ENCODE results near the gene GLI2.

GLI2 gene

GRCh38 chr2:120720746-120721375 lies 14.8 kb upstream of the GLI2 start:
- Histone ChIP-seq H3K4me3 (ENCODE audit: low read depth in 1 of 5, low read length in 5 of 5) (no peak overlapping the region), H3K27ac (ENCODE audit: low read depth, low read length) (no peak overlapping the region), H3K9ac (ENCODE audit: low read length in 5 of 5) (no peak overlapping the region), H3K9me3 (ENCODE audit: control insufficient read depth in 5 of 5, low read length in 5 of 5) (peaks cover 0 to 4% (median 2%) of the 10 kb centered on the region in 5 donors), H3K27me3 (ENCODE audit: control insufficient read depth in 5 of 5, insufficient read depth in 4 of 5, low read length in 5 of 5) (peaks cover 0 to 11% (median 3%) of the 10 kb centered on the region in 5 donors), H3K4me1 (ENCODE audit: control insufficient read depth in 5 of 5, insufficient read depth in 5 of 5, low read length in 5 of 5) (peaks cover 0 to 7% (median 3%) of the 10 kb centered on the region in 5 donors), H3K36me3 (ENCODE audit: control insufficient read depth in 5 of 5, insufficient read depth in 5 of 5, low read length in 5 of 5) (no peaks in the 10 kb centered on the region)

- Histone ChIP-seq H3K9ac (ENCODE audit: low read length in 5 of 5) (no peak overlapping the region), H3K27ac (ENCODE audit: low read depth, low read length) (no peak overlapping the region), H3K27me3 (ENCODE audit: control insufficient read depth in 5 of 5, insufficient read depth in 4 of 5, low read length in 5 of 5) (peaks cover 0 to 11% (median 3%) of the 10 kb centered on the region in 5 donors), H3K4me1 (ENCODE audit: control insufficient read depth in 5 of 5, insufficient read depth in 5 of 5, low read length in 5 of 5) (peaks cover 0 to 7% (median 3%) of the 10 kb centered on the region in 5 donors), H3K36me3 (ENCODE audit: control insufficient read depth in 5 of 5, insufficient read depth in 5 of 5, low read length in 5 of 5) (no peaks in the 10 kb centered on the region), H3K4me3 (ENCODE audit: low read depth in 1 of 5, low read length in 5 of 5) (no peak overlapping the region), H3K9me3 (ENCODE audit: control insufficient read depth in 5 of 5, low read length in 5 of 5) (peaks cover 0 to 7% (median 4%) of the 10 kb centered on the region in 5 donors)
Measured at GRCh38 chr2:120722246-120722567, 13.5 kb upstream of the GLI2 start.

GRCh38 chr2:120722568-120723421 lies 12.9 kb upstream of the GLI2 start:
- no peak overlapping the region for H3K27ac ChIP-seq (ENCODE audit: low read depth, low read length)
- H3K27me3 ChIP-seq (ENCODE audit: control insufficient read depth in 5 of 5, insufficient read depth in 4 of 5, low read length in 5 of 5) = peaks cover 0 to 11% (median 3%) of the 10 kb centered on the region in 5 donors
- H3K36me3 ChIP-seq (ENCODE audit: control insufficient read depth in 5 of 5, insufficient read depth in 5 of 5, low read length in 5 of 5) = no peaks in the 10 kb centered on the region
- H3K9me3 ChIP-seq (ENCODE audit: control insufficient read depth in 5 of 5, low read length in 5 of 5) = peaks cover 0 to 7% (median 4%) of the 10 kb centered on the region in 5 donors
- H3K4me1 ChIP-seq (ENCODE audit: control insufficient read depth in 5 of 5, insufficient read depth in 5 of 5, low read length in 5 of 5) = peaks cover 0 to 7% (median 3%) of the 10 kb centered on the region in 5 donors
- H3K4me3 ChIP-seq (ENCODE audit: low read depth in 1 of 5, low read length in 5 of 5) = no peak overlapping the region
- no peak overlapping the region for H3K9ac ChIP-seq (ENCODE audit: low read length in 5 of 5)

- no peak overlapping the region for H3K27ac ChIP-seq (ENCODE audit: low read depth, low read length)
- no peak overlapping the region for H3K4me3 ChIP-seq (ENCODE audit: low read depth in 1 of 5, low read length in 5 of 5)
Measured at GRCh38 chr2:120726245-120726644, 9.4 kb upstream of the GLI2 start.

GRCh38 chr2:120729406-120730399 lies 6.0 kb upstream of the GLI2 start:
- no peak overlapping the region for H3K27ac ChIP-seq (ENCODE audit: low read depth, low read length)
- H3K9me3 ChIP-seq (ENCODE audit: control insufficient read depth in 5 of 5, low read length in 5 of 5) = peaks cover 0 to 7% (median 4%) of the 10 kb centered on the region in 5 donors
- H3K4me3 ChIP-seq (ENCODE audit: low read depth in 1 of 5, low read length in 5 of 5) = no peak overlapping the region
- peaks cover 3 to 18% (median 9%) of the 10 kb centered on the region in 5 donors for H3K27me3 ChIP-seq (ENCODE audit: control insufficient read depth in 5 of 5, insufficient read depth in 4 of 5, low read length in 5 of 5)
- H3K9ac ChIP-seq (ENCODE audit: low read length in 5 of 5) = no peak overlapping the region
- H3K4me1 ChIP-seq (ENCODE audit: control insufficient read depth in 5 of 5, insufficient read depth in 5 of 5, low read length in 5 of 5) = no peaks in the 10 kb centered on the region
- H3K36me3 ChIP-seq (ENCODE audit: control insufficient read depth in 5 of 5, insufficient read depth in 5 of 5, low read length in 5 of 5) = no peaks in the 10 kb centered on the region

More at GRCh38 chr2:120726245-120726644, 9.4 kb upstream of the GLI2 start:
- Histone ChIP-seq H3K9ac (ENCODE audit: low read length in 5 of 5) (no peak overlapping the region), H3K9me3 (ENCODE audit: control insufficient read depth in 5 of 5, low read length in 5 of 5) (peaks cover 0 to 7% (median 4%) of the 10 kb centered on the region in 5 donors), H3K27me3 (ENCODE audit: control insufficient read depth in 5 of 5, insufficient read depth in 4 of 5, low read length in 5 of 5) (peaks cover 0 to 18% (median 5%) of the 10 kb centered on the region in 5 donors), H3K36me3 (ENCODE audit: control insufficient read depth in 5 of 5, insufficient read depth in 5 of 5, low read length in 5 of 5) (no peaks in the 10 kb centered on the region), H3K4me1 (ENCODE audit: control insufficient read depth in 5 of 5, insufficient read depth in 5 of 5, low read length in 5 of 5) (peaks cover 0 to 7% (median 3%) of the 10 kb centered on the region in 5 donors)

- Histone ChIP-seq H3K4me3 (ENCODE audit: low read depth in 1 of 5, low read length in 5 of 5) (no peak overlapping the region), H3K36me3 (ENCODE audit: control insufficient read depth in 5 of 5, insufficient read depth in 5 of 5, low read length in 5 of 5) (no peaks in the 10 kb centered on the region), H3K9me3 (ENCODE audit: control insufficient read depth in 5 of 5, low read length in 5 of 5) (peaks cover 0 to under 1% (median 0%) of the 10 kb centered on the region in 5 donors), H3K27ac (ENCODE audit: low read depth, low read length) (no peak overlapping the region), H3K9ac (ENCODE audit: low read length in 5 of 5) (no peak overlapping the region), H3K27me3 (ENCODE audit: control insufficient read depth in 5 of 5, insufficient read depth in 4 of 5, low read length in 5 of 5) (peaks cover 3 to 28% (median 13%) of the 10 kb centered on the region in 5 donors), H3K4me1 (ENCODE audit: control insufficient read depth in 5 of 5, insufficient read depth in 5 of 5, low read length in 5 of 5) (peaks cover 0 to 9% (median 6%) of the 10 kb centered on the region in 5 donors)
Measured at GRCh38 chr2:120731175-120731574, 4.5 kb upstream of the GLI2 start.

GRCh38 chr2:120732506-120733237 lies 3.0 kb upstream of the GLI2 start:
- H3K36me3 ChIP-seq (ENCODE audit: control insufficient read depth in 5 of 5, insufficient read depth in 5 of 5, low read length in 5 of 5) = no peaks in the 10 kb centered on the region
- peaks cover 0 to 24% (median 19%) of the 10 kb centered on the region in 5 donors for H3K4me1 ChIP-seq (ENCODE audit: control insufficient read depth in 5 of 5, insufficient read depth in 5 of 5, low read length in 5 of 5)
- H3K9ac ChIP-seq (ENCODE audit: low read length in 5 of 5) = no peak overlapping the region
- no peak overlapping the region for H3K27ac ChIP-seq (ENCODE audit: low read depth, low read length)
- no peaks in the 10 kb centered on the region for H3K9me3 ChIP-seq (ENCODE audit: control insufficient read depth in 5 of 5, low read length in 5 of 5)
- H3K27me3 ChIP-seq (ENCODE audit: control insufficient read depth in 5 of 5, insufficient read depth in 4 of 5, low read length in 5 of 5) = peaks cover 13 to 40% (median 26%) of the 10 kb centered on the region in 5 donors
- H3K4me3 ChIP-seq (ENCODE audit: low read depth in 1 of 5, low read length in 5 of 5) = no peak overlapping the region

- Histone ChIP-seq H3K27me3 (ENCODE audit: control insufficient read depth in 5 of 5, insufficient read depth in 4 of 5, low read length in 5 of 5) (peaks cover 17 to 47% (median 31%) of the 10 kb centered on the region in 5 donors), H3K36me3 (ENCODE audit: control insufficient read depth in 5 of 5, insufficient read depth in 5 of 5, low read length in 5 of 5) (no peaks in the 10 kb centered on the region), H3K9me3 (ENCODE audit: control insufficient read depth in 5 of 5, low read length in 5 of 5) (no peaks in the 10 kb centered on the region), H3K4me3 (ENCODE audit: low read depth in 1 of 5, low read length in 5 of 5) (no peak overlapping the region), H3K9ac (ENCODE audit: low read length in 5 of 5) (no peak overlapping the region), H3K27ac (ENCODE audit: low read depth, low read length) (no peak overlapping the region), H3K4me1 (ENCODE audit: control insufficient read depth in 5 of 5, insufficient read depth in 5 of 5, low read length in 5 of 5) (peaks cover 0 to 25% (median 21%) of the 10 kb centered on the region in 5 donors)
Measured at GRCh38 chr2:120733238-120733932, 2.3 kb upstream of the GLI2 start.

Data from subcutaneous abdominal adipose tissue (tissue), 5 donors.